ACC112 (cell line): ENCODE measurements around the gene ENKD1.

Experiments
- H2AFZ ChIP-seq: fragments of 200-600 bp; sonication (generic); one replicate; pipeline ENCODE4 v1.6.0; 2017; ENCODE audit warnings: antibody characterized with exemption, low read length; ENCODE audit not compliant: unreplicated experiment
- H3K27ac ChIP-seq: fragments of 200-600 bp; sonication (generic); 2 replicates; pipeline ENCODE4 v1.5.1; 2014; ENCODE audit warnings: low read depth, mild to moderate bottlenecking, antibody characterized with exemption, low read length, moderate library complexity
- H3K27me3 ChIP-seq: fragments of 200-600 bp; sonication (generic); 2 replicates; pipeline ENCODE4 v1.6.1; 2014; ENCODE audit warnings: mild to moderate bottlenecking, antibody characterized with exemption, low read length, moderate library complexity, mixed read lengths; ENCODE audit not compliant: insufficient read depth
- H3K36me3 ChIP-seq: fragments of 200-600 bp; sonication (generic); 2 replicates; pipeline ENCODE4 v1.6.1; 2016; ENCODE audit warnings: mild to moderate bottlenecking, antibody characterized with exemption, low read length, moderate library complexity, mixed read lengths; ENCODE audit not compliant: insufficient read depth
- H3K4me1 ChIP-seq: fragments of 200-600 bp; sonication (generic); one replicate; pipeline ENCODE4 v1.6.1; 2016; ENCODE audit warnings: low read length, mixed read lengths; ENCODE audit not compliant: insufficient read depth, unreplicated experiment, control insufficient read depth
- H3K4me3 ChIP-seq: fragments of 200-600 bp; sonication (generic); 2 replicates; pipeline ENCODE4 v1.5.1; 2014; ENCODE audit warnings: mild to moderate bottlenecking, low read depth, low read length
- H3K79me2 ChIP-seq: fragments of 200-600 bp; sonication (generic); one replicate; pipeline ENCODE4 v1.6.0; 2016; ENCODE audit warnings: low read length; ENCODE audit not compliant: control insufficient read depth, unreplicated experiment, insufficient read depth

The ENKD1 gene

DNA sequence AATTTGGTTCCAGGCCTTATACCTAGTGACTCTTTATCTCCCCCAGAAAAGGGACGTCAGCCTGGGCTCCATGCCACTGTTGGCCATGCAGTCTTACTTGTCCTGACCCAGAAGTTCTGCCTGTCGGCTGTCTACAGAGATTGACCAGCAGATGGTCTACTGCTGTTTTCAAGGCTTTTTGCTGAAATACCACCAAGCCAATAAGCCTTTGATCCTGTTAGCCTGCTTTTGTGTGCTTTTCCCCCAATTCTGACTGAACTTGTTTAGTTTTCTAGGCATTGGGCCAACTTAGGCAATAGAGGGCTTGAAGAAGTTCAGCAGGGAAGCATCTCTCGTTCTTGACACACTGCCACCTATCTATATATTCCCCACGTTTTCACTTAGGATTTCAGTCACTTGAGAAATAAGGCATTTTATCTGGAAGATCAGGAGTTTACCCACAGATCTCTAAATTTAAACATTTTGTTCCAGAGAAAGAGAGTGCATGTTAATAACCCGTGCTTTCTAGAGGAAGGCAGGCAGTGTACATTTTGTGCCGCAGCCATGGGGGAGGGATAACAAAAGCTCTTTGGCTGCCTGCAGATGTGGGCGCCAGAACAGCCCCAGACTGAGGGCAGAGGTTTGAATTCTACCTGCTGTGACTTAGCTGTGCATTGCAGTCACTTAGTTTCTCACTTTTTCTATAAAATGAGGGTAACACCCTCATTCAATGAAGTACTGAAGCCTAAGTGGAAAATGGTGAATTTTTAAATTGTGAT, 34.0 kb downstream of the ENKD1 start:
- Histone ChIP-seq H3K4me3 (no peak overlapping the region), H2AFZ (no peak overlapping the region), H3K27ac (no peak overlapping the region), H3K4me1 (no peaks in the 10 kb centered on the region), H3K79me2 (no peaks in the 10 kb centered on the region), H3K36me3 (peaks cover under 1% of the 10 kb centered on the region; the same call in 1 of the 2 replicates), H3K27me3 (no peaks in the 10 kb centered on the region)

DNA sequence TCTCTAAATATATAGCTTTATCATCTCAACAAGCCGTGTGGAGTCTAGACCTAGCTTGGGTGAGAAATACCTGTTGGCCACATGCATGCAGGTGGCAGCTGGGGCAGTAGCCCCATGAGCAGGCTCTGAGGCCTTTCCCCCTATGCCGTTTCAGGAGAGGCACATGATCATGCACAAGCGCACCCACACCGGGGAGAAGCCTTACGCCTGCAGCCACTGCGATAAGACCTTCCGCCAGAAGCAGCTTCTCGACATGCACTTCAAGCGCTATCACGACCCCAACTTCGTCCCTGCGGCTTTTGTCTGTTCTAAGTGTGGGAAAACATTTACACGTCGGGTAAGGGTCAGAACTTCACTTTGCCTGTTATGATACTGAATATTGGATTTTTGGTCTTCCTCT, 38.3 kb downstream of the ENKD1 start:
- Histone ChIP-seq H2AFZ (no peak overlapping the region), H3K27ac (no peak overlapping the region), H3K36me3 (peaks cover 6% of the 10 kb centered on the region; the same call in 1 of the 2 replicates), H3K4me3 (no peak overlapping the region), H3K4me1 (no peaks in the 10 kb centered on the region), H3K27me3 (no peaks in the 10 kb centered on the region), H3K79me2 (no peaks in the 10 kb centered on the region)

GRCh38 chr16:67613808-67614207, 52.7 kb downstream of the ENKD1 start:
- Histone ChIP-seq H2AFZ (no peak overlapping the region), H3K27ac (no peak overlapping the region), H3K79me2 (peaks cover 3% of the 10 kb centered on the region), H3K4me3 (no peak overlapping the region), H3K4me1 (no peaks in the 10 kb centered on the region), H3K27me3 (no peaks in the 10 kb centered on the region), H3K36me3 (peaks cover 20% of the 10 kb centered on the region; the same call in 1 of the 2 replicates)
